ENCODE data around the gene ZXDA. TPM values are rescaled to one million over a fixed set of nuclear protein-coding genes. Genes with fewer than 3 reads are reported as not detected.
"Not testable (repeated sequence)": the region's sequence is repeated elsewhere in the genome, so short reads cannot be mapped to it uniquely, and the experiment has no call there.

Gene ZXDA, protein sequence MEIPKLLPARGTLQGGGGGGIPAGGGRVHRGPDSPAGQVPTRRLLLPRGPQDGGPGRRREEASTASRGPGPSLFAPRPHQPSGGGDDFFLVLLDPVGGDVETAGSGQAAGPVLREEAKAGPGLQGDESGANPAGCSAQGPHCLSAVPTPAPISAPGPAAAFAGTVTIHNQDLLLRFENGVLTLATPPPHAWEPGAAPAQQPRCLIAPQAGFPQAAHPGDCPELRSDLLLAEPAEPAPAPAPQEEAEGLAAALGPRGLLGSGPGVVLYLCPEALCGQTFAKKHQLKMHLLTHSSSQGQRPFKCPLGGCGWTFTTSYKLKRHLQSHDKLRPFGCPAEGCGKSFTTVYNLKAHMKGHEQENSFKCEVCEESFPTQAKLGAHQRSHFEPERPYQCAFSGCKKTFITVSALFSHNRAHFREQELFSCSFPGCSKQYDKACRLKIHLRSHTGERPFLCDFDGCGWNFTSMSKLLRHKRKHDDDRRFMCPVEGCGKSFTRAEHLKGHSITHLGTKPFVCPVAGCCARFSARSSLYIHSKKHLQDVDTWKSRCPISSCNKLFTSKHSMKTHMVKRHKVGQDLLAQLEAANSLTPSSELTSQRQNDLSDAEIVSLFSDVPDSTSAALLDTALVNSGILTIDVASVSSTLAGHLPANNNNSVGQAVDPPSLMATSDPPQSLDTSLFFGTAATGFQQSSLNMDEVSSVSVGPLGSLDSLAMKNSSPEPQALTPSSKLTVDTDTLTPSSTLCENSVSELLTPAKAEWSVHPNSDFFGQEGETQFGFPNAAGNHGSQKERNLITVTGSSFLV
- not detected in 3 replicates for total RNA-seq
- long read RNA-seq: 0 reads

DNA sequence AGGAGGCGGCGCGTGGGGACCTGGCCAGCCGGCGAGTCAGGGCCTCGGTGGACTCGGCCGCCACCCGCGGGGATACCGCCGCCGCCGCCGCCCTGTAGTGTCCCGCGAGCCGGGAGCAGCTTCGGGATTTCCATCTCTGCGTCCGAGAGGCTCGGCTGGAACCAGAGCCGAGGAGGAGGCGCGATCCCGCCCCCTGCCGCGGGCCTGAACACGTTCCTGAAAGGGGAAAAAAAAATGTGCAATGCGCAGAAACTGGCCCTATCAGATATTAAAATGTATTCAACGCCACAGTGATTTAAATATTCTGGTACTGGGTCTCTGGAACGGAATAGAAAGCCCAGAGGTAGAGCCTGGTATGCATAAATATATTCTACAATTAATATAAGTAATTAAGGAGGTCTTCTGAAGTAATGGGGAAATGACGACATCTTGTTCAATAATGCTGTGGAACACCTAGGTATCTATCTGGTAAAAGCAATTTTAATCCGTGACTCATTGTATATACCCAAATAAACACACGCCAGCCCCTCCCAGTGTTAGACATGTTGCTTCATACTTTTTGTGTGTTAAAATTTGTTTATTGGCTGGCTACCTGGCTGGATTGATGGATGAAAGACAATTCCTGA is at the start of gene ZXDA:
ZXDA (minus strand) TSS at position 172 of the 626 bp plus-strand sequence; CDS start at position 134, 38 bp downstream.
- DNase-seq (ENCODE audit: low spot score); H3K4me1 Mint-ChIP-seq (ENCODE audit: low read depth): not testable (repeated sequence)

DNA sequence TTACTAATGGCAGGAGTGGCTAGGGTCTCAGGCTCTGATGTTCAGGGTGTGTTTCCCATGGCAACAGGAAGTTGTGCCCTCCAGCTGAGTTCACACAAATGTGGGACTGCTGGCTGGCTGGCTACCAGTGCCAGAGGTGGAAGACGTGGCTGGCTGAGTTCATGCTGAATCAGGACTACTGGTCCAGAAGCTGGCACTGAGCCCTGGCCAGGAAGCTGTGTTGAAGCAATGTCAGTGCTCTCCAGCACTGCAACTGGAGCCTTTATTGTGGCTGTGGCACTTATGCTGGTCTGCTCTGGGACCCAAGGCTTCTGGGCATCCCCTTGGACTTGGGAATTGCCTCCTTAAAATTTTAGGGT is 42.0 kb upstream of the ZXDA start:
- TF ChIP-seq, protein P1, sequence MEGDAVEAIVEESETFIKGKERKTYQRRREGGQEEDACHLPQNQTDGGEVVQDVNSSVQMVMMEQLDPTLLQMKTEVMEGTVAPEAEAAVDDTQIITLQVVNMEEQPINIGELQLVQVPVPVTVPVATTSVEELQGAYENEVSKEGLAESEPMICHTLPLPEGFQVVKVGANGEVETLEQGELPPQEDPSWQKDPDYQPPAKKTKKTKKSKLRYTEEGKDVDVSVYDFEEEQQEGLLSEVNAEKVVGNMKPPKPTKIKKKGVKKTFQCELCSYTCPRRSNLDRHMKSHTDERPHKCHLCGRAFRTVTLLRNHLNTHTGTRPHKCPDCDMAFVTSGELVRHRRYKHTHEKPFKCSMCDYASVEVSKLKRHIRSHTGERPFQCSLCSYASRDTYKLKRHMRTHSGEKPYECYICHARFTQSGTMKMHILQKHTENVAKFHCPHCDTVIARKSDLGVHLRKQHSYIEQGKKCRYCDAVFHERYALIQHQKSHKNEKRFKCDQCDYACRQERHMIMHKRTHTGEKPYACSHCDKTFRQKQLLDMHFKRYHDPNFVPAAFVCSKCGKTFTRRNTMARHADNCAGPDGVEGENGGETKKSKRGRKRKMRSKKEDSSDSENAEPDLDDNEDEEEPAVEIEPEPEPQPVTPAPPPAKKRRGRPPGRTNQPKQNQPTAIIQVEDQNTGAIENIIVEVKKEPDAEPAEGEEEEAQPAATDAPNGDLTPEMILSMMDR (IDR thresholded peaks at IDR 0.05): no peak
- Mint-ChIP-seq H3K27ac (ENCODE audit: unreplicated experiment) (no peak overlapping the region), H3K9me3 (ENCODE audit: low read depth) (peaks cover 59% of the 10 kb centered on the region), H3K27me3 (ENCODE audit: low read depth) (no peaks in the 10 kb centered on the region), H3K36me3 (ENCODE audit: low read depth) (no peaks in the 10 kb centered on the region), H3K4me1 (ENCODE audit: low read depth) (no peaks in the 10 kb centered on the region), H3K4me3 (ENCODE audit: unreplicated experiment) (no peak overlapping the region)
- no peak for DNase-seq (ENCODE audit: low spot score)

More for the DNA sequence above, at the start of gene ZXDA:
- H3K27me3 Mint-ChIP-seq (ENCODE audit: low read depth); H3K27ac Mint-ChIP-seq (ENCODE audit: unreplicated experiment); H3K36me3 Mint-ChIP-seq (ENCODE audit: low read depth); H3K4me3 Mint-ChIP-seq (ENCODE audit: unreplicated experiment): not testable (repeated sequence)
- H3K9me3 Mint-ChIP-seq (ENCODE audit: low read depth): peaks cover 42% of the 10 kb centered on the region

DNA sequence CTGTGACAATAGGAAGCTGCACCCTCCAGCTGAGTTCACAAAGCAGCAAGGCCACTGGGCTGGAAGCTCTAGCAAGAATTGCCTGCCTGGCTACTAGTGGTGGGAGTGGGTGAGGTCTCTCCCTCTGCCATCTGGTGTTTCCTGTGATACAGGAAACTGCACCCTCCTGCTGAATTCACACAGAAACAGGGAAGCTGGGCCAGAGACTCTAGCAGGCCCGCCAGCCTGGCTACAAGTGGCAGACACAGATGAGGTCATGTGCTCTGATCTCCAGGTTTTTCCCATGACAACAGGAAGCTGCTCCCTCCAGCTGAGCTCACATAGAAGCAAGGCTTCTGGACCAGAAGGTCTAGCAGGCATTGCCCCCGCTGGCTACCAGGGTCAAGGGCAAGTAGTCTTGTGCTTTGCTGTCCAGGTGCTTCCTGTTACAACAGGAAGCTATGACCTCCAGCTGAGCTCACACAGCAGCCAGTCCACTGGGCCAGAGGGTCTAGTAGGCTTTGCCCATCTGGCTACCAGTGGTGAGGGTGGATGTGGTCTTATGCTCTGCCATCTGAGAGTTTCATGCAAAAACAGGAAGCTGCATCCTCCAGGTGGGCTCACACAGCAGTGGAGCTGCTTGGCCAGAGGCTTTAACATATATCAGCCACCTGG is 41.5 kb upstream of the ZXDA start:
- Mint-ChIP-seq H3K9me3 (ENCODE audit: low read depth) (peaks cover 54% of the 10 kb centered on the region), H3K4me3 (ENCODE audit: unreplicated experiment) (no peak overlapping the region)

DNA sequence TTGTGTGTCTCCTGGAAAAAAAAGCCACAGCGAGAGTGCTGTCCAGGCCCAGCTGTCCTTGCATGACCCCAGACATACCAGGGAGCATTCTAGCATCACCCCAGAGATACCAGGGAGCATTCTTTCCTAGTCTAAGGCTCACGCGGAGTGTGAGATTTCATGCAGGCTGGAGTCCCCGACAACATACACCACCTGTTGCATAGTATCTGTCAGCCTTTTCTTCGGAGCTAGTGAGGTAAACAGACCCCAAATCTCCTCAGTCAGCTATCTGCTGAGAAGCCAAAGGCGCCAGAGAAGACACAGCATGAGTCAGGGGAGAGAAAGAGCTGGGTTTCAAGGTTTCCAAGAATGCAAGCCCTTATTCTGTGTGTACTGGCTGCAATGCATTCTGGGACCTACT is 23.1 kb upstream of the ZXDA start:
- TF ChIP-seq, protein P1 (IDR thresholded peaks at IDR 0.05): no peak
- Mint-ChIP-seq H3K4me1 (ENCODE audit: low read depth) (no peaks in the 10 kb centered on the region), H3K4me3 (ENCODE audit: unreplicated experiment) (no peak overlapping the region), H3K27ac (ENCODE audit: unreplicated experiment) (no peak overlapping the region), H3K9me3 (ENCODE audit: low read depth) (peaks cover 47% of the 10 kb centered on the region), H3K36me3 (ENCODE audit: low read depth) (no peaks in the 10 kb centered on the region), H3K27me3 (ENCODE audit: low read depth) (no peaks in the 10 kb centered on the region)
- no peak for DNase-seq (ENCODE audit: low spot score)

More for the DNA sequence above, 41.5 kb upstream of the ZXDA start:
- TF ChIP-seq, protein P1 (IDR thresholded peaks at IDR 0.05): no peak
- Mint-ChIP-seq H3K27ac (ENCODE audit: unreplicated experiment) (no peak overlapping the region), H3K27me3 (ENCODE audit: low read depth) (no peaks in the 10 kb centered on the region), H3K36me3 (ENCODE audit: low read depth) (no peaks in the 10 kb centered on the region), H3K4me1 (ENCODE audit: low read depth) (no peaks in the 10 kb centered on the region)
- DNase-seq (ENCODE audit: low spot score): peak; percentile 67

DNA sequence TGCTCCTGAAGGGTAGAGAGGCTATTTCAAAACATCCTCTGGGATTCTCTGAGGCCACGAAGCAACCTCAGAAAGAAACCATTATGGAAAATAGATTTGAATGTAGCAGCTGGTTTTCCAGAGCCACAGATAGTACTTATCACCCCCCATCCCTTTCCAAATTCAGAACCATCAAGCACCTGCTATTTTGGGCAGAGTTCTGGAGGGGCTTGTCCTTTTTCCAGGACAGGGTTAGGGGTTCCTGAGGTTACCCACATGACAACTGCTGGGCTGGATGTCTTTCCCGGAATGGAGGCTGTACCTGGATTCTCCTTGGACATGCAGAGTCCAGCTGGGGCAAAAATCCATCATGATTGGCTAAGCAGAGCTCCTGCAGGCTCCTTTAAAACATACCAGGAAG is 22.0 kb upstream of the ZXDA start:
- Mint-ChIP-seq H3K27ac (ENCODE audit: unreplicated experiment) (no peak overlapping the region), H3K4me1 (ENCODE audit: low read depth) (no peaks in the 10 kb centered on the region), H3K27me3 (ENCODE audit: low read depth) (no peaks in the 10 kb centered on the region), H3K9me3 (ENCODE audit: low read depth) (peaks cover 49% of the 10 kb centered on the region), H3K36me3 (ENCODE audit: low read depth) (no peaks in the 10 kb centered on the region), H3K4me3 (ENCODE audit: unreplicated experiment) (no peak overlapping the region)
- TF ChIP-seq, protein P1 (IDR thresholded peaks at IDR 0.05): no peak
- no peak for DNase-seq (ENCODE audit: low spot score)

Measured in chondrocyte (in vitro differentiated cells).